ENCODE measurements around the gene FAM83F. TPM values are rescaled to one million over a fixed set of nuclear protein-coding genes. Genes with fewer than 3 reads are reported as not detected.

Gene FAM83F
- total RNA-seq, 1 donor: not detected

- TF ChIP-seq CTCF (IDR thresholded peaks at IDR 0.05; ENCODE audit: insufficient read depth, low read depth, low read length): no peak
- DNase-seq (ENCODE audit: low read depth): no peak
- H3K4me3 ChIP-seq (ENCODE audit: low read depth, low read length): no peak overlapping the region
Observed at GRCh38 chr22:39952347-39952746, 42.4 kb upstream of the FAM83F start.

GRCh38 chr22:39953101-39953500 is 41.7 kb upstream of the FAM83F start:
- TF ChIP-seq CTCF (IDR thresholded peaks at IDR 0.05; ENCODE audit: insufficient read depth, low read depth, low read length): no peak
- H3K4me3 ChIP-seq (ENCODE audit: low read depth, low read length): no peak overlapping the region
- no peak for DNase-seq (ENCODE audit: low read depth)

- no peak overlapping the region for H3K4me3 ChIP-seq (ENCODE audit: low read depth, low read length)
- DNase-seq (ENCODE audit: low read depth): peak; percentile 87
- no peak for TF ChIP-seq CTCF (IDR thresholded peaks at IDR 0.05; ENCODE audit: insufficient read depth, low read depth, low read length)
Observed at GRCh38 chr22:39954584-39955055, 40.1 kb upstream of the FAM83F start.

- no peak for TF ChIP-seq CTCF (IDR thresholded peaks at IDR 0.05; ENCODE audit: insufficient read depth, low read depth, low read length)
- H3K4me3 ChIP-seq (ENCODE audit: low read depth, low read length): no peak overlapping the region
- no peak for DNase-seq (ENCODE audit: low read depth)
Observed at GRCh38 chr22:39955675-39956074, 39.1 kb upstream of the FAM83F start.

- TF ChIP-seq CTCF (IDR thresholded peaks at IDR 0.05; ENCODE audit: insufficient read depth, low read depth, low read length): no peak
- no peak overlapping the region for H3K4me3 ChIP-seq (ENCODE audit: low read depth, low read length)
- no peak for DNase-seq (ENCODE audit: low read depth)
Observed at GRCh38 chr22:39956932-39957664, 37.7 kb upstream of the FAM83F start.

GRCh38 chr22:39958009-39958711 is 36.6 kb upstream of the FAM83F start:
- TF ChIP-seq CTCF (IDR thresholded peaks at IDR 0.05; ENCODE audit: insufficient read depth, low read depth, low read length): no peak
- no peak overlapping the region for H3K4me3 ChIP-seq (ENCODE audit: low read depth, low read length)
- DNase-seq (ENCODE audit: low read depth): no peak

Measured in fibroblast of villous mesenchyme (primary cell).